H1 (cell line): ENCODE results near the gene AIF1L. TPM values are rescaled to one million over a fixed set of nuclear protein-coding genes. Genes with fewer than 3 reads are reported as not detected.

Source experiments
- CTCF ChIA-PET: fragments of 300-600 bp; sonication (Branson Sonifier 250); formaldehyde crosslinking; loops from one replicate; lab custom pipeline; 2021; ENCODE audit not compliant: partially characterized antibody; lab: Charles Lee
- POLR2A ChIA-PET: fragments of 300-600 bp; sonication (Branson Sonifier 250); formaldehyde crosslinking; loops from one replicate; lab custom pipeline; 2021; ENCODE audit warnings: inconsistent platforms; ENCODE audit not compliant: partially characterized antibody; lab: Charles Lee
- DNase-seq, 2 experiments: peaks; one replicate each; pipeline versions ENCODE4 v3.0.0 to v3.0.0-alpha.2; 2010 to 2022; ENCODE audit warnings: low spot score in 2 of 2, low read depth in 1 of 2, mixed read lengths in 1 of 2
- FAIRE-seq: peaks from 2 replicates; lab custom pipeline; 2011; peaks lifted over from hg19 to GRCh38; lab: Jason Lieb, UNC
- H2AFZ ChIP-seq: 2 replicates; pipeline ENCODE4 v1.8.1; 2012; ENCODE audit warnings: low read length, inconsistent platforms
- H2AK5ac ChIP-seq: 2 replicates; pipeline ENCODE4 v1.6.1; 2013; ENCODE audit warnings: low read depth, low read length
- H2BK120ac ChIP-seq: replicated peaks from 2 replicates; pipeline ENCODE3; 2013; ENCODE audit warnings: low read depth, low read length, inconsistent platforms
- H2BK12ac ChIP-seq: 2 replicates; pipeline ENCODE4 v1.6.1; 2013; ENCODE audit warnings: low read depth, low read length
- H2BK15ac ChIP-seq: 2 replicates; pipeline ENCODE4 v1.6.1; 2013; ENCODE audit warnings: low read length
- H2BK20ac ChIP-seq: 2 replicates; pipeline ENCODE4 v1.6.1; 2013; ENCODE audit warnings: low read length
- H2BK5ac ChIP-seq: 2 replicates; pipeline ENCODE4 v1.6.1; 2013; ENCODE audit warnings: low read depth, low read length
- H3K14ac ChIP-seq: 2 replicates; pipeline ENCODE4 v1.6.1; 2013; ENCODE audit warnings: inconsistent platforms; ENCODE audit not compliant: insufficient read length
- H3K18ac ChIP-seq: 2 replicates; pipeline ENCODE4 v1.6.1; 2013; ENCODE audit warnings: low read length; ENCODE audit errors: extremely low read depth
- H3K23ac ChIP-seq: 2 replicates; pipeline ENCODE4 v1.6.1; 2013; ENCODE audit warnings: inconsistent platforms; ENCODE audit not compliant: insufficient read length
- H3K23me2 ChIP-seq: 2 replicates; pipeline ENCODE4 v1.6.1; 2013; ENCODE audit warnings: low read depth, low read length
- H3K27ac ChIP-seq: 2 replicates; pipeline ENCODE4 v1.6.1; 2011; ENCODE audit warnings: low read depth, low read length, inconsistent platforms
- H3K27me3 ChIP-seq, 4 experiments: replicated peaks in 1 of 4; 1 replicate in 1 of 4; 2 replicates in 3 of 4; pipeline versions ENCODE4 v1.6.1 to v1.8.1; 2011 to 2013; ENCODE audit warnings: low read length in 3 of 4, mild to moderate bottlenecking in 3 of 4, inconsistent platforms in 2 of 4, mixed read lengths in 2 of 4, moderate library complexity in 1 of 4; ENCODE audit not compliant: control insufficient read depth in 3 of 4, insufficient read depth in 3 of 4; ENCODE audit errors: extremely low read depth in 1 of 4
- H3K36me3 ChIP-seq, 4 experiments: 2 replicates each; pipeline versions ENCODE4 v1.6.1 to v1.8.1; 2011 to 2013; ENCODE audit warnings: mild to moderate bottlenecking in 4 of 4, low read length in 3 of 4, moderate library complexity in 2 of 4, control low read depth in 1 of 4, inconsistent platforms in 1 of 4; ENCODE audit not compliant: insufficient read depth in 4 of 4, control insufficient read depth in 2 of 4
- H3K4ac ChIP-seq: replicated peaks from 2 replicates; pipeline ENCODE3; 2013; ENCODE audit warnings: low read length, low read depth, mixed read lengths, inconsistent platforms; ENCODE audit not compliant: insufficient read length
- H3K4me1 ChIP-seq, 4 experiments: replicated peaks in 1 of 4; 1 replicate in 1 of 4; 2 replicates in 3 of 4; pipeline versions ENCODE4 v1.6.1 to v1.8.1; 2011 to 2013; ENCODE audit warnings: low read length in 3 of 4, inconsistent platforms in 2 of 4, mixed read lengths in 1 of 4; ENCODE audit not compliant: insufficient read depth in 4 of 4, control insufficient read depth in 3 of 4
- H3K4me2 ChIP-seq, 2 experiments: 2 replicates each; pipeline versions ENCODE4 v1.6.1 to v1.8.1; 2011 to 2013; ENCODE audit warnings: low read depth in 2 of 2, low read length in 2 of 2, control low read depth in 1 of 2, inconsistent platforms in 1 of 2, mild to moderate bottlenecking in 1 of 2; ENCODE audit not compliant: insufficient read depth in 1 of 2
- H3K4me3 ChIP-seq, 4 experiments: fragments of 200-600, 300-600 bp in 1 of 4; sonication (generic), shearing (Covaris generic), sonication (Bioruptor Twin) in 1 of 4; 2 replicates each; pipeline versions ENCODE4 v1.5.1 to v1.8.1; 2011 to 2016; ENCODE audit warnings: low read length in 4 of 4, low read depth in 3 of 4, control low read depth in 2 of 4, inconsistent platforms in 2 of 4, mild to moderate bottlenecking in 2 of 4, mixed read lengths in 1 of 4, moderate library complexity in 1 of 4; ENCODE audit not compliant: insufficient read depth in 2 of 4; ENCODE audit errors: extremely low read depth in 1 of 4
- H3K56ac ChIP-seq: replicated peaks from 2 replicates; pipeline ENCODE3; 2013; ENCODE audit warnings: low read depth, mild to moderate bottlenecking, mixed read lengths, low read length, inconsistent platforms; ENCODE audit not compliant: insufficient read length
- H3K79me1 ChIP-seq: 2 replicates; pipeline ENCODE4 v1.6.1; 2013; ENCODE audit warnings: low read depth, low read length, control low read depth
- H3K79me2 ChIP-seq, 2 experiments: 2 replicates each; pipeline versions ENCODE4 v1.6.1 to v1.8.1; 2012 to 2013; ENCODE audit warnings: low read length in 2 of 2, mild to moderate bottlenecking in 2 of 2, inconsistent platforms in 1 of 2; ENCODE audit not compliant: insufficient read depth in 2 of 2, control insufficient read depth in 1 of 2
- H3K9ac ChIP-seq, 4 experiments: replicated peaks in 1 of 4; 1 replicate in 1 of 4; 2 replicates in 3 of 4; pipeline versions ENCODE4 v1.6.1 to v1.8.1; 2011 to 2013; ENCODE audit warnings: low read depth in 3 of 4, low read length in 3 of 4, control low read depth in 2 of 4, mild to moderate bottlenecking in 2 of 4, moderate library complexity in 2 of 4, inconsistent platforms in 1 of 4; ENCODE audit errors: extremely low read depth in 1 of 4
- H3K9me3 ChIP-seq, 2 experiments: 2 replicates each; pipeline versions ENCODE4 v1.6.1 to v1.8.1; 2012 to 2013; ENCODE audit warnings: mild to moderate bottlenecking in 2 of 2, moderate library complexity in 2 of 2, control low read depth in 1 of 2, inconsistent platforms in 1 of 2, low read depth in 1 of 2, low read length in 1 of 2, mixed read lengths in 1 of 2; ENCODE audit not compliant: insufficient read depth in 2 of 2
- H4K20me1 ChIP-seq, 2 experiments: replicated peaks in 1 of 2; 2 replicates each; pipeline versions ENCODE3 to v1.8.1; 2011 to 2013; ENCODE audit warnings: inconsistent platforms in 2 of 2, low read length in 2 of 2, mild to moderate bottlenecking in 1 of 2; ENCODE audit not compliant: insufficient read depth in 2 of 2, control insufficient read depth in 1 of 2
- H4K5ac ChIP-seq: 2 replicates; pipeline ENCODE4 v1.6.1; 2013; ENCODE audit warnings: low read length, low read depth, mixed read lengths, inconsistent platforms; ENCODE audit not compliant: insufficient read length
- H4K8ac ChIP-seq: 2 replicates; pipeline ENCODE4 v1.8.0; 2013; ENCODE audit warnings: mild to moderate bottlenecking, moderate library complexity, low read length, inconsistent platforms; ENCODE audit not compliant: insufficient read depth; ENCODE audit errors: extremely low read depth
- H4K91ac ChIP-seq: replicated peaks from 2 replicates; pipeline ENCODE3; 2013; ENCODE audit warnings: low read length, mixed read lengths, inconsistent platforms; ENCODE audit not compliant: insufficient read length
- ATF3 ChIP-seq: IDR thresholded peaks from 2 replicates; pipeline ENCODE4 v1.6.1; 2011; ENCODE audit warnings: low read depth, mild to moderate bottlenecking, low read length; ENCODE audit not compliant: insufficient read depth
- BCL11A ChIP-seq, 2 experiments: IDR thresholded peaks; one replicate each; pipeline ENCODE4 v1.6.1; 2011; ENCODE audit warnings: low read depth in 2 of 2, low read length in 2 of 2, mild to moderate bottlenecking in 2 of 2
- CEBPB ChIP-seq: IDR thresholded peaks from 2 replicates; pipeline ENCODE4 v1.6.1; 2012; ENCODE audit warnings: low read depth, low read length
- CREB1 ChIP-seq: IDR thresholded peaks from 2 replicates; pipeline ENCODE4 v1.6.1; 2012; ENCODE audit warnings: inconsistent platforms
- FOSL1 ChIP-seq: IDR thresholded peaks from 2 replicates; pipeline ENCODE4 v1.6.1; 2011; ENCODE audit warnings: mild to moderate bottlenecking, low read depth, low read length, moderate library complexity; ENCODE audit not compliant: insufficient read depth
- GABPA ChIP-seq: IDR thresholded peaks from 2 replicates; pipeline ENCODE4 v1.6.1; 2011; ENCODE audit warnings: mild to moderate bottlenecking, low read length, moderate library complexity, borderline replicate concordance; ENCODE audit not compliant: insufficient read depth
- HDAC2 ChIP-seq, 2 experiments: fragments of 300-600 bp in 1 of 2; sonication (generic) in 1 of 2; IDR thresholded peaks; 2 replicates each; pipeline ENCODE4 v1.6.1; 2011 to 2012; ENCODE audit warnings: low read depth in 2 of 2, low read length in 2 of 2, mild to moderate bottlenecking in 2 of 2, moderate library complexity in 2 of 2, borderline replicate concordance in 1 of 2, inconsistent platforms in 1 of 2
- KDM4A ChIP-seq: IDR thresholded peaks from one replicate; pipeline ENCODE4 v1.7.1; 2012; ENCODE audit warnings: low read depth, mild to moderate bottlenecking, moderate library complexity, low read length, inconsistent platforms; ENCODE audit not compliant: severe bottlenecking
- PHF8 ChIP-seq: fragments of 200-600 bp; sonication (generic); conservative IDR thresholded peaks from 2 replicates; pipeline ENCODE4 v1.7.1; 2012; ENCODE audit warnings: low read depth, mild to moderate bottlenecking, inconsistent platforms, low read length, moderate library complexity
- SAP30 ChIP-seq: fragments of 300-600 bp; sonication (generic); IDR thresholded peaks from 2 replicates; pipeline ENCODE4 v1.7.1; 2012; ENCODE audit warnings: low read length, moderate library complexity, mild to moderate bottlenecking, inconsistent platforms; ENCODE audit not compliant: insufficient read depth, insufficient replicate concordance
- SIRT6 ChIP-seq: IDR thresholded peaks from one replicate; pipeline ENCODE4 v1.7.1; 2012; ENCODE audit warnings: low read length, inconsistent platforms
- SIX5 ChIP-seq: IDR thresholded peaks from 2 replicates; pipeline ENCODE4 v1.6.1; 2011; ENCODE audit warnings: mild to moderate bottlenecking, low read depth, low read length
- SUZ12 ChIP-seq: fragments of 200-600 bp; sonication (generic); IDR thresholded peaks from 2 replicates; pipeline ENCODE4 v1.6.1; 2012; ENCODE audit warnings: mild to moderate bottlenecking, inconsistent platforms, low read length, moderate library complexity, mixed read lengths
- TBP ChIP-seq: IDR thresholded peaks from 2 replicates; pipeline ENCODE4 v1.6.1; 2011; ENCODE audit warnings: low read depth, low read length, improper control_type of control experiment
- WGBS, 2 experiments: shearing (Covaris generic) in 1 of 2; methylation state at CpG; one replicate each; pipeline versions ENCODE4 v1.1.6 to v1.1.7; 2013 to 2015; ENCODE audit warnings: low lambda C conversion rate in 2 of 2, mixed read lengths in 2 of 2, inconsistent platforms in 1 of 2, low coverage in 1 of 2, missing lambda C conversion rate in 1 of 2; ENCODE audit not compliant: insufficient replicate concordance in 2 of 2, insufficient coverage in 1 of 2, insufficient read length in 1 of 2; ENCODE audit errors: extremely low coverage in 1 of 2, missing lambda C conversion rate in 1 of 2; 5-methylcytosine and 5-hydroxymethylcytosine counted together
- polyA plus RNA-seq, 7 experiments: library from polyadenylated mRNA; depleted of rRNA in 3 of 7; stranded (reverse) in 5 of 7; unstranded in 2 of 7; fragments of >200 nt in 5 of 7; fragments of 200-250 nt in 2 of 7; gene quantifications; 1 replicate in 5 of 7; 2 replicates in 1 of 7; 4 replicates in 1 of 7; pipeline versions ENCODE4 v1.2.1 to v1.2.3, GENCODE V29; 2011 to 2013; ENCODE audit warnings: missing spikeins in 2 of 7, mixed read lengths in 2 of 7
- total RNA-seq: library from RNA; stranded (reverse); fragmentation: NEBNext Ultra II Directional; extraction: Animal tissue kit (Norgen Biotek cat#: 25700); gene quantifications from 2 replicates; pipeline ENCODE4 v1.2.1, GENCODE V29; 2021

Gene AIF1L
- total and polyA plus RNA-seq, 2 of the 8 experiments (the other 6 are each of a cell fraction or from before 2014, with no cell fraction given), result 70.7 to 149 TPM

GRCh38 chr9:131062969-131063368 lies 33.4 kb upstream of the AIF1L start:
- Histone ChIP-seq H3K56ac (no peak overlapping the region), H4K91ac (no peak overlapping the region), H2BK15ac (no peak overlapping the region), H2AK5ac (no peak overlapping the region), H3K18ac (no peak overlapping the region), H3K79me2 (no peaks in the 10 kb centered on the region), H3K4me3 (no peak overlapping the region), H4K8ac (no peak overlapping the region), H2BK20ac (no peak overlapping the region), H2BK5ac (no peak overlapping the region), H3K4ac (no peak overlapping the region), H3K4me1 (no peaks in the 10 kb centered on the region), H3K36me3 (no peaks in the 10 kb centered on the region), H2BK12ac (no peak overlapping the region), H3K27ac (no peak overlapping the region), H3K4me2 (no peak overlapping the region), H2AFZ (no peak overlapping the region), H3K79me1 (no peaks in the 10 kb centered on the region), H3K9ac (no peak overlapping the region), H2BK120ac (no peak overlapping the region), H3K23ac (no peak overlapping the region), H3K9me3 (no peaks in the 10 kb centered on the region), H3K14ac (no peak overlapping the region), H3K23me2 (peaks cover 3% of the 10 kb centered on the region; the same call in 1 of the 2 replicates), H3K27me3 (no peaks in the 10 kb centered on the region), H4K5ac (no peak overlapping the region), H4K20me1 (peaks cover 0 to 3% of the 10 kb centered on the region in 2 experiments)
- ChIA-PET CTCF (interaction anchor here (0.7 to 2.4 kb wide), 9 partner anchors 9 to 119 kb away, joined by 3 to 10 read pairs (median 3); no protein-coding TSS in a partner anchor), POLR2A (interaction anchor here (0.8 to 2.2 kb wide), 4 partner anchors 34 to 60 kb away, joined by 3 to 8 read pairs (median 4); partner anchors contain the start of gene AIF1L)
- 90% methylated on average over 9 of the region's 9 CpGs; no CpG with 5 or more reads in 1 of the 2 experiments for WGBS, 2 experiments
- FAIRE-seq, result no peak
- no peak for DNase-seq
- TF ChIP-seq SIRT6 (no peak), TBP (no peak), FOSL1 (no peak), ATF3 (no peak), SAP30 (no peak), PHF8 (no peak), GABPA (no peak), CEBPB (no peak), SUZ12 (no peak), KDM4A (no peak), CREB1 (no peak), SIX5 (no peak), HDAC2 (IDR thresholded peaks at IDR 0.05; ENCODE audit: borderline replicate concordance in 1 of 2, low read depth in 2 of 2, low read length in 2 of 2) (no peak), BCL11A (IDR thresholded peaks at IDR 0.05; ENCODE audit: low read depth in 2 of 2, low read length in 2 of 2) (no peak)
